Activated T-cell treated with anti-CD3 and anti-CD28 coated beads, Interleukin-2, amount 50 U/mL, for 1 hour (primary cell): ENCODE measurements around the gene LUC7L.
"Not testable (repeated sequence)": the region's sequence is repeated elsewhere in the genome, so short reads cannot be mapped to it uniquely, and the experiment has no call there.

Experiments
- DNase-seq: peaks from one replicate; pipeline ENCODE4 v3.0.0-alpha.2; 2020

LUC7L gene

GRCh38 chr16:228151-228851 is 948 bp downstream of the LUC7L start:
- DNase-seq = no peak

- no peak for DNase-seq
These were observed 9.2 kb downstream of the LUC7L start for GRCh38 chr16:220021-220420.

- no peak for DNase-seq
These were observed 16.2 kb downstream of the LUC7L start for GRCh38 chr16:212999-213398.

GRCh38 chr16:211631-212180 is 17.5 kb downstream of the LUC7L start:
- DNase-seq = not testable (repeated sequence)

DNA sequence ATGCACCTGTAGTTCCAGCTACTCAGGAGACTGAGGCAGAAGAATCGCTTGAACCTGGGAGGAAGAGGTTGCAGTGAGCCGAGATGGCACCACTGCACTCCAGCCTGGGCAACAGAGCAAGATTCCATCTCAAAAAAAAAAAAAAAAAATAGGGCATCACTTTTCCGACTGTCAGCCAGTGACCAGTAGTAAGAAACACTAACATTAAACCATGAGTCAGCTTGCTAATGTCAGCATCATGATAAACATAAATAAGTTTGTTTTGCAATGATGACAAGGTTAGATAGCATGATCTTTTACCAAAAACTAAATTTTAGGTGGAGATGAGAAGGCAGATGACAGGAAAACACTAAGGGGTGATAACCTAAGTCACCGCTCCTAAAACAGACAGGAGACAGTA is 19.9 kb downstream of the LUC7L start:
- not testable (repeated sequence) for DNase-seq

DNA sequence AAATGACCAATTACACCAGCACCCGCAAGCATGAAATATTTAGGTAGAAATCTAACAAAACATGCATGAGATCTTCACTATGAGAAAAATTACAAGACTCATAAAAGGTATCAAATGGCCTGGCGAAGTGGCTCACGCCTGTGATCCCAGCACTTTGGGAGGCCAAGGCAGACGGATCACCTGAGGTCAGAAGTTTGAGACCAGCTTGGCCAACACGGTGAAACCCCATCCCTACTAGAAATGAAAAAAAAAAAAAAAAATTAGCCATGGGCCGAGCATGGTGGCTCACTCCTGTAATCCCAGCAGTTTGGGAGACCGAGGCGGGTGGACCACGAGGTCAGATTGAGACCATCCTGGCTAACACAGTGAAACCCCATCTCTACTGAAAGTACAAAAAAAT is 25.2 kb downstream of the LUC7L start:
- DNase-seq = not testable (repeated sequence)

DNA sequence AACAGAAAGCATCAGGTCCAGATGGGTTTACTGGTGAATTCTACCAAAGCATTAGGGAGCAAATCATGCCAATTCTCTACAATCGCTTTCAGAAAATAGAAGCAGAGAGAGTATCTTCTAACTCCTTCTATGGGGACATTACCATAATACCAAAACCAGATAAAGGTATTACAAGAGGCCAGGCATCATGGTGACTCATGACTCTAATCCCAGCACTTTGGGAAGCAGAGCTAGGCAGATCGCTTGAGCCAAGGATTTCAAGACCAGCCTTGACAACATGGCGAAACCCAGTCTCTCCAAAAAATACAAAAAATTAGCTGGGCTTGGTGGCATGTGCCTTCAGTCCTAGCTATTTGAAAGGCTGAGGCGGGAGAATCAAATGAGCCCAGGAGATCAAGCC is 26.0 kb downstream of the LUC7L start:
- no peak for DNase-seq

DNA sequence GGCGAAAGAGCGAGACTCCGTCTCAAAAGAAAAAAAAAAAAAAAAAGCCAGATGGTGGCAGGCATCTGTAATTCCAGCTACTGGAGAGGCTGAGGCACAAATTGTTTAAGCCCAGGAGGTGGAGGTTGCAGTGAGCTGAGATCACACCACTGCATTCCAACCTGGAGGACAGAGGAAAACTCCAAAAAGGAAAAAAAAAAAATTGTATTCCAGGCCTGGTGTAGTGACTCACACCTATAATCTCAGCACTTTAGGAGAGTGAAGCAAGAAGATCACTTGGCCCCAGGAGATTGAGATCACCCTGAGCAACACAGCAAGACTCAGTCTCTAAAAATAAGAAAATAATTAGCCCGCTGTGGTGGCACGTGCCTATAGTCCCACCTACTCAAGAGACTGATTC is 28.9 kb downstream of the LUC7L start:
- no peak for DNase-seq

DNA sequence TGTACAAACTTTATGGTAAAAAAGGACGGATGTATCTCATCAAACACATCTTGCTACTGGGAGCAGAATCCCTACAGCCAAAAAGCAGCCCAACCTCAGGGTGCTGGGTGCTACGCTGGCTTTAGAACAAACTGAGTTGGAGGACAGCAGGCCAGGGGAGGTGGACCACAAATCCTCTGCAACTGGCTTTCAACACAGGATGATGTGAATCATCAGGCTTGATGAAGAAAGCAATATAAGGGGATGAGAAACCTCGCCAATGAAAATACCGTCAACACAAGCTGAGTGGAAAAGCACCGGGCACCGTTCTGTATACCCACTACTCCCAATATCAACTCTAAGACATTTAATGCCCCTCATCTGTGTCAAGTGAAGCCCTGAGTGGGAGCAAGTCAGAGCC is 34.7 kb downstream of the LUC7L start:
- DNase-seq = no peak

DNA sequence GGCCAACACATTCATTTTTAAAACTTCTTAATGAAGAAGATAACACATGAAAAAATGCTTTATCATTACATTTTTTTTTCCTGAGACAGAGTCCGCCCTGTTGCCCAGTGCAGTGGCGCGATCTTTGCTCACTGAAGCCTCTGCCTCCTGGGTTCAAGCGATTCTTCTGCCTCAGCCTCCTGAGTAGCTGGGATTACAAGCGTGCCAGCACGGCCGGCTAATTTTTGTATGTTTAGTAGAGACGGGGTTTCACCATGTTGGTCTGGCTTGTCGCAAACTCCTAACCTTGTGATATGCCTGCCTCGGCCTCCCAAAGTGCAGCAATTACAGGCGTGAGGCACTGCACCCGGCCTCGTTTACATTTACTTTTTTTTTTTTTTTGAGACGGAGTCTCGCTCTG is 35.8 kb downstream of the LUC7L start:
- DNase-seq = no peak

- no peak for DNase-seq
These were observed 36.6 kb downstream of the LUC7L start for GRCh38 chr16:192686-193085.

DNA sequence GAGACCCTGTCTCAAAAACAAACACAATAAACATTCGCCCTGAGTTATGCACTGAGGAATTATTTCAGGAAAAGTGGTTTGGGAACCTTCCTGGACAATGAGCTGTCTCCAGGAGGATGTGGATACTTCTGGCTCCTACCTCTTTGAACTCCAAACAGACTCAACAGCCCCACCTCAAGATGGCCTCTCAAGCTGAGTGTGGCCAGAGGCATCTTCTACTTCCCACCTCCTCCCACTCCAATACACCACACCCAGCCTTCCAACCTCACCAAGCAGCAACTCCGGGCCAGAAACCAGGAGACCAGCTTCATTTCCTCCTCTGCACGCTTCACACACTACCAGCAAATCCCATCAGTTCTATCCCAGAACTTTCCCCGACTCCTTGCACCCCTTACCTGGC is 37.4 kb downstream of the LUC7L start:
- DNase-seq = no peak

GRCh38 chr16:189604-190186 is 39.6 kb downstream of the LUC7L start:
- no peak for DNase-seq

GRCh38 chr16:188674-189073 is 40.6 kb downstream of the LUC7L start:
- peak; percentile 43 for DNase-seq

- no peak for DNase-seq
These were observed 41.9 kb downstream of the LUC7L start for GRCh38 chr16:187330-187729.

DNA sequence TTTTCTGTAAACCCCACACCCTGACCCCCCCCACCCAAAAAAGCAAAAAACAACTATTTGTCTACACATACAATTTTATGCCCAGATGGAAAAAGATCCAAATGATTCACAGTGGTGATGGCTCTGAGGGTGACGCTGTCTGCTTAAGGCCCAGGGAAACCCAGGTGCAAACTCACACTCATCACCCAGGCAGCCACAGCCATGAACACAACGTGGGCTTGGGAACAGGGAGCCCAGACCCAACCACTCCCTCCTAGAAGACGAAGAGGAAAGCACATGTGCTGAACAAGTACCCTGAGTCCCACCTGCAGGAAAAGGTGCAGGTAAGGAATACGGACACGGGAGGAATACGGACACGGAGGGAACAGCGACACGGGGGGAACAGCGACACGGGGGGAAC is 43.6 kb downstream of the LUC7L start:
- DNase-seq = no peak

DNA sequence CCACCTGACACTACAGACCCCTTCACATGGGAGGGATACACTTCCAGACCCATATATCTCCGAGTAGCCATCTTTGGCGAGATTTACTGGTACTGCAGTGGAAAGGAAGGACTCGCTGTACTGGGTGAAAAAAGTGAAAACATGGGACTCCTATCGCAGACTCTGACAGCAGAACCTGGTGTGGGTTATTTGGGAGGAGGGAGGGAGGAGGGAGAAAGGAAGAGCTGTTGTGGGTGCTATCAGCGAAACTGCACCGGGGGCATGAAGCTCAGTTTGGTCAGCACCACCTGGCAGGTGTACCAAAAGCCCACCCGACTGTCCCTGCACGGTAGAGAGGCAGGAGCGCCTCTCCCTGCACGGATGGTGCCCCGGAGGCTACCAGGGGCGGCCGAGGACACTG is 44.0 kb downstream of the LUC7L start:
- DNase-seq = no peak

- no peak for DNase-seq
These were observed 46.2 kb downstream of the LUC7L start for GRCh38 chr16:183005-183404.

DNA sequence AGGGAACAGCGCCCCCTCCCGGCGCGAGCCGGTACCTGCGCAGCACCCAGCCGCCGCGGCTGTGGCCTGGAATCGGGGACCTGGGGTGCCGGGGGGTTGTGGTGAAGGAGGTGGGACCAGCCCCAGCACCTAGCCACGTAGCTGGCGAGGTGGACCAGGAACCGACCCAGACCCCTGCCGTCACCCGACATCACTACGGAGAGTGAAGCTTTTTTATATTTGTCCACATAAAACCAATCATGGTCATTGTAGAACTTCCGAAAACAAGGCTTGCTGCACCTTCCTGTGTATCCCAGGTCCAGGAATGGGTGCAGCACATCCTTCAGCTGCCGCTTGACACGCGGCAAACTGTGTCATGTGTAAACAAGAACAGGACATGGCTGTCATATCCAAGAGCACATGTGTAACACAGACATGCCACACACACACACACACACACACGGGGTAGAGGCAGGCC is 47.7 kb downstream of the LUC7L start:
- DNase-seq = no peak

- peak; percentile 92 for DNase-seq
These were observed 48.3 kb downstream of the LUC7L start for GRCh38 chr16:180681-181564.

GRCh38 chr16:180101-180675 is 49.1 kb downstream of the LUC7L start, which contains the start of gene HBQ1:
TSS of gene HBQ1 (plus strand) at chr16:180459. CDS start at chr16:180487, 28 bp downstream.
- DNase-seq = peak; percentile 56

- DNase-seq = no peak
These were observed 49.8 kb downstream of the LUC7L start for GRCh38 chr16:179211-180092.
